HepG2 (cell line): ENCODE data around the gene BTBD7. TPM values are rescaled to one million over a fixed set of nuclear protein-coding genes. Genes with fewer than 3 reads are reported as not detected.

Experiments
- ATAC-seq: fragments of 200-7000 bp; cut with Tn5 transposase; 3 replicates; pipeline ENCODE4 v1.9.1; 2020; ENCODE audit warnings: mild to moderate bottlenecking, moderate library complexity
- BruUV-seq: library from RNA; stranded (reverse); fragments of 400-500 nt; replicated peaks from 2 replicates; lab custom pipeline; 2021; lab: Mats Ljungman, UMichigan
- CTCF ChIA-PET: fragments of 300-600 bp; formaldehyde crosslinking; extraction: SDS; loops from one replicate; lab custom pipeline; 2021; ENCODE audit warnings: low total read pairs, inconsistent platforms, low intra/inter-chr PET ratio; lab: Yijun Ruan, JAX
- POLR2A ChIA-PET: fragments of 350-600 bp; sonication (Branson Sonifier 250); formaldehyde crosslinking; loops from one replicate; lab custom pipeline; 2020; ENCODE audit warnings: antibody characterized with exemption, inconsistent platforms; lab: Yijun Ruan, JAX
- DNase-seq: peaks from one replicate; pipeline ENCODE4 v3.0.0-alpha.2; 2015; ENCODE audit warnings: low spot score
- FAIRE-seq: peaks from 3 replicates; lab custom pipeline; 2011; peaks lifted over from hg19 to GRCh38; lab: Jason Lieb, UNC
- H2AFZ ChIP-seq: one replicate; pipeline ENCODE4 v1.6.1; 2011; ENCODE audit warnings: low read length, inconsistent platforms
- H3K27ac ChIP-seq: fragments of 300-600 bp; 3 replicates; pipeline ENCODE4 v1.8.0; 2011; ENCODE audit warnings: mixed run types, mild to moderate bottlenecking, mixed read lengths, low read length, inconsistent platforms; ENCODE audit not compliant: insufficient read depth; ENCODE audit errors: extremely low read length
- H3K27me3 ChIP-seq, 2 experiments: fragments of 200-600 bp in 1 of 2; 2 replicates in 1 of 2; 3 replicates in 1 of 2; pipeline versions ENCODE4 v1.6.0 to v1.8.0; 2011; ENCODE audit warnings: low read length in 2 of 2, mild to moderate bottlenecking in 2 of 2, moderate library complexity in 2 of 2, inconsistent platforms in 1 of 2; ENCODE audit not compliant: insufficient read depth in 2 of 2, control insufficient read depth in 1 of 2
- H3K36me3 ChIP-seq, 2 experiments: fragments of 200-600 bp in 1 of 2; replicated peaks in 1 of 2; 2 replicates in 1 of 2; 3 replicates in 1 of 2; pipeline versions ENCODE4 v1.5.1 to v1.8.0; 2011; ENCODE audit warnings: low read length in 2 of 2, inconsistent platforms in 1 of 2; ENCODE audit not compliant: insufficient read depth in 2 of 2, control insufficient read depth in 1 of 2
- H3K4me1 ChIP-seq: 2 replicates; pipeline ENCODE4 v1.5.1; 2012; ENCODE audit warnings: low read length, inconsistent platforms; ENCODE audit not compliant: insufficient read depth
- H3K4me2 ChIP-seq: 2 replicates; pipeline ENCODE4 v1.6.0; 2011; ENCODE audit warnings: low read depth, low read length, inconsistent platforms
- H3K4me3 ChIP-seq, 3 experiments: fragments of 200-600 bp in 1 of 3; sonication (generic), shearing (Covaris generic) in 1 of 3; replicated peaks in 1 of 3; 2 replicates each; pipeline ENCODE4 v1.5.1; 2011 to 2016; ENCODE audit warnings: low read length in 3 of 3, inconsistent platforms in 2 of 3, low read depth in 2 of 3, mild to moderate bottlenecking in 2 of 3, control low read depth in 1 of 3, mixed read lengths in 1 of 3; ENCODE audit not compliant: insufficient read depth in 1 of 3
- H3K79me2 ChIP-seq: one replicate; pipeline ENCODE4 v1.6.1; 2011; ENCODE audit warnings: low read length, inconsistent platforms; ENCODE audit not compliant: insufficient read depth
- H3K9ac ChIP-seq: 2 replicates; pipeline ENCODE4 v1.6.0; 2011; ENCODE audit warnings: mild to moderate bottlenecking, low read depth, low read length, inconsistent platforms; ENCODE audit not compliant: insufficient read depth
- H3K9me3 ChIP-seq: 2 replicates; pipeline ENCODE4 v1.5.1; 2012; ENCODE audit warnings: mild to moderate bottlenecking, low read length
- H4K20me1 ChIP-seq: 2 replicates; pipeline ENCODE4 v1.6.0; 2011; ENCODE audit warnings: inconsistent platforms, mild to moderate bottlenecking, low read length, moderate library complexity; ENCODE audit not compliant: insufficient read depth
- CC2D1A ChIP-seq: sonication (generic); formaldehyde crosslinking; IDR thresholded peaks from 2 replicates; pipeline ENCODE4 v1.8.1; 2023; ENCODE audit warnings: mild to moderate bottlenecking, missing genetic modification reagents
- KAT8 ChIP-seq: IDR thresholded peaks from 2 replicates; pipeline ENCODE4 v1.6.1; 2016; ENCODE audit warnings: missing genetic modification reagents, missing compliant biosample characterization
- KDM3A ChIP-seq: IDR thresholded peaks from 2 replicates; pipeline ENCODE4 v1.6.1; 2018; ENCODE audit warnings: low read depth, missing compliant biosample characterization
- KDM5B ChIP-seq: sonication (generic); formaldehyde crosslinking; IDR thresholded peaks from 2 replicates; pipeline ENCODE4 v1.4.0; 2020; ENCODE audit warnings: missing genetic modification reagents, mild to moderate bottlenecking, borderline replicate concordance
- KMT2A ChIP-seq: sonication (generic); formaldehyde crosslinking; IDR thresholded peaks from 2 replicates; pipeline ENCODE4 v1.4.0; 2020; ENCODE audit warnings: missing genetic modification reagents
- NR2F2 ChIP-seq: IDR thresholded peaks from 2 replicates; pipeline ENCODE4 v1.6.1; 2012; ENCODE audit warnings: low read depth, inconsistent platforms, borderline replicate concordance
- PAWR ChIP-seq: sonication (generic); formaldehyde crosslinking; IDR thresholded peaks from 2 replicates; pipeline ENCODE4 v1.4.0; 2020; ENCODE audit warnings: missing genetic modification reagents, mild to moderate bottlenecking, borderline replicate concordance
- PHF5A ChIP-seq: IDR thresholded peaks from one replicate; pipeline ENCODE4 v1.6.1; 2018; ENCODE audit warnings: low read depth, missing genetic modification reagents; ENCODE audit not compliant: unreplicated experiment
- PHF8 ChIP-seq: sonication (generic); formaldehyde crosslinking; IDR thresholded peaks from 2 replicates; pipeline ENCODE4 v1.5.0; 2020; ENCODE audit warnings: missing genetic modification reagents
- ZBTB21 ChIP-seq: sonication (generic); formaldehyde crosslinking; IDR thresholded peaks from 2 replicates; pipeline ENCODE4 v1.4.0; 2020; ENCODE audit warnings: missing genetic modification reagents
- ZNF350 ChIP-seq: sonication (generic); formaldehyde crosslinking; IDR thresholded peaks from 2 replicates; pipeline ENCODE4 v1.4.0; 2020; ENCODE audit warnings: mild to moderate bottlenecking, low read depth, missing genetic modification reagents, borderline replicate concordance
- ZNF552 ChIP-seq: sonication (generic); formaldehyde crosslinking; IDR thresholded peaks from 2 replicates; pipeline ENCODE4 v1.9.0; 2022; ENCODE audit warnings: missing genetic modification reagents, mild to moderate bottlenecking, borderline replicate concordance
- ZNF747 ChIP-seq: sonication (generic); formaldehyde crosslinking; IDR thresholded peaks from 2 replicates; pipeline ENCODE4 v1.8.1; 2023; ENCODE audit warnings: missing genetic modification reagents, mild to moderate bottlenecking, borderline replicate concordance
- in situ Hi-C: cut with HindIII; loops from 2 replicates; pipeline ENCODE4 v1.10.0; 2017; ENCODE audit warnings: low pct_unique_long_range_greater_than_20kb; ENCODE audit not compliant: extremely low pct_ligation_motif_present
- intact Hi-C: fragments of 100-400 bp; cut with micrococcal nuclease; formaldehyde crosslinking; loops from one replicate; pipeline ENCODE4 v1.10.0; 2022; ENCODE audit not compliant: unreplicated experiment
- polyA plus RNA-seq, 8 experiments: library from polyadenylated mRNA; depleted of rRNA in 3 of 8; stranded (reverse) in 7 of 8; unstranded in 1 of 8; fragments of >200 nt; fragmentation: Illumina TruSeq in 4 of 8; extraction: Trizol in 4 of 8; gene quantifications; 2 replicates each; pipeline versions ENCODE4 v1.2.1 to v1.2.3, GENCODE V29; 2011 to 2016; ENCODE audit warnings: low read depth in 4 of 8, missing spikeins in 1 of 8, mixed read lengths in 1 of 8; ENCODE audit not compliant: insufficient read depth in 1 of 8
- total RNA-seq, 5 experiments: library from RNA; depleted of rRNA; stranded (reverse); fragments of >200 nt; fragmentation: Illumina TruSeq; extraction: Trizol; gene quantifications; 2 replicates each; pipeline ENCODE4 v1.2.3, GENCODE V29; 2016; ENCODE audit warnings: low read depth in 1 of 5
- TF ChIP-seq, protein P1 (sequence below): sonication (generic); formaldehyde crosslinking; IDR thresholded peaks from 2 replicates; pipeline ENCODE4 v1.5.0; 2020; ENCODE audit warnings: missing genetic modification reagents
- TF ChIP-seq, protein P2 (sequence below): sonication (generic); formaldehyde crosslinking; IDR thresholded peaks from 2 replicates; pipeline ENCODE4 v1.8.0; 2022; ENCODE audit warnings: mild to moderate bottlenecking, missing genetic modification reagents, moderate library complexity
- TF ChIP-seq, protein P3 (sequence below): IDR thresholded peaks from 2 replicates; pipeline ENCODE4 v1.6.1; 2012; ENCODE audit warnings: low read depth, low read length, improper control_type of control experiment

The BTBD7 gene
- total and polyA plus RNA-seq, 2 of the 13 experiments (the other 11 are each of a cell fraction or from before 2014, with no cell fraction given), result 11.6 to 15.2 TPM

DNA sequence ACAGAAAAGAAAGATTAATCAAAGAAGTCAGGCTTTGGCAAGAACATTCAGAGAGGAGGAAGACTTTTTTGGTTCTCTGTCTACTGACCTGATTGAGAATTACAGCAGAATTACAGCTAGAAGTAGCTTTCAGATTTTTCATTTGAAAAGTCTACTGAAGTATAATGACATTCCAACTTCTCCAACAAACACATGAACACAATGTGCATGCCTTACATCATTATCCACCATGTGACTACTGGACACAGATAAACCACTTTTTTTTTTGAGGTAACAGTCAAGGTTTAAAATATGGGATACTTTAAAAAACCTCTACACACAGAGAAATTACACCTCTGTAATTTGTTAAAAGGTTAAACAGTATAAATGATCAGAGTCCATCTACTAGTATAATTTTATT lies 12.3 kb downstream of the BTBD7 start:
- Histone ChIP-seq H4K20me1 (peaks cover 35% of the 10 kb centered on the region), H3K4me2 (no peak overlapping the region), H3K36me3 (peaks cover 0 to 3% of the 10 kb centered on the region in 2 experiments; a peak in 2 of 5 replicates), H3K9me3 (no peaks in the 10 kb centered on the region), H3K27ac (no peak overlapping the region), H3K79me2 (peaks cover 93% of the 10 kb centered on the region), H3K4me1 (peaks cover 43% of the 10 kb centered on the region), H2AFZ (no peak overlapping the region), H3K27me3 (no peaks in the 10 kb centered on the region), H3K9ac (no peak overlapping the region), H3K4me3 (no peak overlapping the region)
- ATAC-seq (no peak), FAIRE-seq (no peak), DNase-seq (no peak)
- intact Hi-C loops, result no loop called here
- in situ Hi-C loops, result no loop called here
- BruUV-seq, result no TSS peak
- CTCF ChIA-PET, result no interaction called here
- TF ChIP-seq ZNF350 (CRISPR knock-in tag) (no peak), ZNF747 (CRISPR knock-in tag) (no peak), PAWR (CRISPR knock-in tag) (no peak), KDM5B (no peak), CC2D1A (no peak), ZNF552 (CRISPR knock-in tag) (no peak), NR2F2 (no peak), PHF8 (CRISPR knock-in tag) (no peak), KDM3A (CRISPR knock-in tag) (no peak), KMT2A (CRISPR knock-in tag) (no peak), ZBTB21 (no peak), PHF5A (CRISPR knock-in tag) (no peak), KAT8 (CRISPR knock-in tag) (no peak)
- TF ChIP-seq, protein P1, sequence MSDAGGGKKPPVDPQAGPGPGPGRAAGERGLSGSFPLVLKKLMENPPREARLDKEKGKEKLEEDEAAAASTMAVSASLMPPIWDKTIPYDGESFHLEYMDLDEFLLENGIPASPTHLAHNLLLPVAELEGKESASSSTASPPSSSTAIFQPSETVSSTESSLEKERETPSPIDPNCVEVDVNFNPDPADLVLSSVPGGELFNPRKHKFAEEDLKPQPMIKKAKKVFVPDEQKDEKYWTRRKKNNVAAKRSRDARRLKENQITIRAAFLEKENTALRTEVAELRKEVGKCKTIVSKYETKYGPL (CRISPR knock-in tag), result no peak
- TF ChIP-seq, protein P2, sequence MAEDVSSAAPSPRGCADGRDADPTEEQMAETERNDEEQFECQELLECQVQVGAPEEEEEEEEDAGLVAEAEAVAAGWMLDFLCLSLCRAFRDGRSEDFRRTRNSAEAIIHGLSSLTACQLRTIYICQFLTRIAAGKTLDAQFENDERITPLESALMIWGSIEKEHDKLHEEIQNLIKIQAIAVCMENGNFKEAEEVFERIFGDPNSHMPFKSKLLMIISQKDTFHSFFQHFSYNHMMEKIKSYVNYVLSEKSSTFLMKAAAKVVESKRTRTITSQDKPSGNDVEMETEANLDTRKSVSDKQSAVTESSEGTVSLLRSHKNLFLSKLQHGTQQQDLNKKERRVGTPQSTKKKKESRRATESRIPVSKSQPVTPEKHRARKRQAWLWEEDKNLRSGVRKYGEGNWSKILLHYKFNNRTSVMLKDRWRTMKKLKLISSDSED (CRISPR knock-in tag), result no peak
- TF ChIP-seq, protein P3, sequence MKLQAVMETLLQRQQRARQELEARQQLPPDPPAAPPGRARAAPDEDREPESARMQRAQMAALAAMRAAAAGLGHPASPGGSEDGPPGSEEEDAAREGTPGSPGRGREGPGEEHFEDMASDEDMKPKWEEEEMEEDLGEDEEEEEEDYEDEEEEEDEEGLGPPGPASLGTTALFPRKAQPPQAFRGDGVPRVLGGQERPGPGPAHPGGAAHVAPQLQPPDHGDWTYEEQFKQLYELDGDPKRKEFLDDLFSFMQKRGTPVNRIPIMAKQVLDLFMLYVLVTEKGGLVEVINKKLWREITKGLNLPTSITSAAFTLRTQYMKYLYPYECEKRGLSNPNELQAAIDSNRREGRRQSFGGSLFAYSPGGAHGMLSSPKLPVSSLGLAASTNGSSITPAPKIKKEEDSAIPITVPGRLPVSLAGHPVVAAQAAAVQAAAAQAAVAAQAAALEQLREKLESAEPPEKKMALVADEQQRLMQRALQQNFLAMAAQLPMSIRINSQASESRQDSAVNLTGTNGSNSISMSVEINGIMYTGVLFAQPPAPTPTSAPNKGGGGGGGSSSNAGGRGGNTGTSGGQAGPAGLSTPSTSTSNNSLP, result no peak
- POLR2A ChIA-PET, result no interaction called here
